DND-41 (cell line): ENCODE results near the gene DNAJA2.
A peak's percentile ranks its signal among the peaks of the same experiment; 100 is the strongest.

Experiments used
- ATAC-seq: fragments of 200-7000 bp; cut with Tn5 transposase; 3 replicates; pipeline ENCODE4 v1.9.1; 2021; ENCODE audit warnings: low read depth; ENCODE audit not compliant: insufficient read depth
- DNase-seq: peaks from one replicate; pipeline ENCODE4 v3.0.0-alpha.2; 2020
- H2AFZ ChIP-seq: 2 replicates; pipeline ENCODE4 v1.6.0; 2012; ENCODE audit warnings: low read depth, low read length
- H3K27ac ChIP-seq: 2 replicates; pipeline ENCODE4 v1.5.1; 2012; ENCODE audit warnings: low read length, inconsistent platforms
- H3K27me3 ChIP-seq: fragments of 200-600 bp; sonication (generic); 2 replicates; pipeline ENCODE4 v1.6.0; 2012; ENCODE audit warnings: low read length, mild to moderate bottlenecking, inconsistent platforms; ENCODE audit not compliant: insufficient read depth, poor library complexity
- H3K36me3 ChIP-seq: 2 replicates; pipeline ENCODE4 v1.5.1; 2012; ENCODE audit warnings: low read length, inconsistent platforms; ENCODE audit not compliant: insufficient read depth
- H3K4me1 ChIP-seq: 2 replicates; pipeline ENCODE4 v1.5.1; 2012; ENCODE audit warnings: mild to moderate bottlenecking, low read length; ENCODE audit not compliant: insufficient read depth
- H3K4me2 ChIP-seq: 2 replicates; pipeline ENCODE4 v1.6.0; 2012; ENCODE audit warnings: mild to moderate bottlenecking, moderate library complexity, low read length, inconsistent platforms; ENCODE audit not compliant: insufficient read depth
- H3K4me3 ChIP-seq, 2 experiments: fragments of 200-600 bp in 1 of 2; shearing (Covaris generic) in 1 of 2; 2 replicates each; pipeline ENCODE4 v1.5.1; 2012 to 2016; ENCODE audit warnings: inconsistent platforms in 2 of 2, low read length in 2 of 2, mild to moderate bottlenecking in 2 of 2, low read depth in 1 of 2, moderate library complexity in 1 of 2
- H3K79me2 ChIP-seq: 2 replicates; pipeline ENCODE4 v1.6.0; 2012; ENCODE audit warnings: low read length, inconsistent platforms; ENCODE audit not compliant: insufficient read depth
- H3K9ac ChIP-seq: 2 replicates; pipeline ENCODE4 v1.6.0; 2012; ENCODE audit warnings: low read depth, mild to moderate bottlenecking, inconsistent platforms, low read length, moderate library complexity
- H3K9me3 ChIP-seq: 2 replicates; pipeline ENCODE4 v1.5.1; 2012; ENCODE audit warnings: low read length, moderate library complexity, mild to moderate bottlenecking, inconsistent platforms; ENCODE audit not compliant: insufficient read depth, severe bottlenecking
- H4K20me1 ChIP-seq: 2 replicates; pipeline ENCODE4 v1.6.0; 2012; ENCODE audit warnings: low read length; ENCODE audit not compliant: insufficient read depth
- EZH2 ChIP-seq: IDR thresholded peaks from 3 replicates; pipeline ENCODE4 v1.6.1; 2012; ENCODE audit warnings: borderline replicate concordance, low read depth, mild to moderate bottlenecking, moderate library complexity, low read length, inconsistent platforms; ENCODE audit not compliant: severe bottlenecking
- TF ChIP-seq, protein P1 (sequence below): IDR thresholded peaks from 2 replicates; pipeline ENCODE4 v1.5.1; 2012; ENCODE audit warnings: borderline replicate concordance, low read length, moderate library complexity, mild to moderate bottlenecking; ENCODE audit not compliant: poor library complexity, severe bottlenecking; ENCODE audit errors: extremely low read depth

The DNAJA2 gene

DNA sequence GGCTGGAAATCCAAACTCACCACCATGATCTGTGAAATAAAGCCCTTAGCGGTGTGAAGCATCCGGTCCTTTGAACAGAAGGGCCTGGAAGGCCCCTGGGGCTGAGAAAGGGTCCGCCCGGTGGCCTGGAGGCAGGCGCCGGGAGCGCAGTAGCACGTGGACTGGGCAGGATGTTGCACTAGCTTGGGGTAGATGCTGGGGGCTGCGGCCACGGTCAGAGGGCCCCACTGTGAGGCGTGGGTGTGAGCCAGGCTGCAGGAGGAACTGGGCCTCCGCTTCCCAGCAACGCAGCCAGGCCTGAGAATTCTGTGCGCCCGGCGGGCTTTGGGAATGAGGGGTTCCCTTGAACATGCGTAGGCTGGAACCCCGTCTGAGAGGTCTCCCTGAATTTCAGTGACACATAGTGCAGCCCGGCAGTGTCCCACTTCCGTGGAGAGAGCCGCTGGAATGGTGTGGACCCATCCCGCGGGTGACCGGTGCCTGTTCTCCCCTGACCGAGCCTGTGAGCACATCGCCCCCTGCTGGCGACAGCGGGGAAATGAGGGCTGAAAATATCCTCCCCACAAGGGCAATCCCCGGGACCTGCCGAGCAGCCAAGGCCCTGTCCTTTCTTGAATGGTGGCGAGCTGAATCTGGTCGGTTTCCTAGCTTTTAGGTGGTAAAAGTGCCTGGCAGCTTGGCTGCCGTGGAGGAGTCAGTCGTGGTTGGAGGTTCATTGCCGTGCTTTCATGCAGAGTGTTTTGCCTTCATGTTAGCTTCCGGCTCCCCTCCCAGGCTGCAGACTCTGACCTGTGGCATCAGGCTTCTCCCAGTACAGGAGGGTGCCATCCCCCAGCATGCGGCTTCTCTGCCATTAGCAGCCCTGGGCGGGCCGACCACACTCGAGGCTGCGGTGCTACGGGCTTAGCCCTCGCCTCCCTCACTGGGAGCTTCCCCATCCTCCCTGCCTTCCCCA is 43.8 kb downstream of the DNAJA2 start:
- Histone ChIP-seq H3K4me3 (no peak overlapping the region), H4K20me1 (no peaks in the 10 kb centered on the region), H3K27ac (no peak overlapping the region), H3K36me3 (no peaks in the 10 kb centered on the region), H3K27me3 (no peaks in the 10 kb centered on the region), H3K9me3 (no peaks in the 10 kb centered on the region), H3K79me2 (no peaks in the 10 kb centered on the region), H3K4me1 (0 out of 2 replicates have a peak, but pooled peaks cover 6% of the 10 kb centered on the region), H2AFZ (peak overlapping the region; percentile 51; the same call in 1 of the 2 replicates), H3K4me2 (peak overlapping the region; percentile 24; the same call in 1 of the 2 replicates), H3K9ac (no peak overlapping the region)
- DNase-seq (peak; percentile 64), ATAC-seq (peak; percentile 92)
- TF ChIP-seq EZH2 = no peak
- TF ChIP-seq, protein P1, sequence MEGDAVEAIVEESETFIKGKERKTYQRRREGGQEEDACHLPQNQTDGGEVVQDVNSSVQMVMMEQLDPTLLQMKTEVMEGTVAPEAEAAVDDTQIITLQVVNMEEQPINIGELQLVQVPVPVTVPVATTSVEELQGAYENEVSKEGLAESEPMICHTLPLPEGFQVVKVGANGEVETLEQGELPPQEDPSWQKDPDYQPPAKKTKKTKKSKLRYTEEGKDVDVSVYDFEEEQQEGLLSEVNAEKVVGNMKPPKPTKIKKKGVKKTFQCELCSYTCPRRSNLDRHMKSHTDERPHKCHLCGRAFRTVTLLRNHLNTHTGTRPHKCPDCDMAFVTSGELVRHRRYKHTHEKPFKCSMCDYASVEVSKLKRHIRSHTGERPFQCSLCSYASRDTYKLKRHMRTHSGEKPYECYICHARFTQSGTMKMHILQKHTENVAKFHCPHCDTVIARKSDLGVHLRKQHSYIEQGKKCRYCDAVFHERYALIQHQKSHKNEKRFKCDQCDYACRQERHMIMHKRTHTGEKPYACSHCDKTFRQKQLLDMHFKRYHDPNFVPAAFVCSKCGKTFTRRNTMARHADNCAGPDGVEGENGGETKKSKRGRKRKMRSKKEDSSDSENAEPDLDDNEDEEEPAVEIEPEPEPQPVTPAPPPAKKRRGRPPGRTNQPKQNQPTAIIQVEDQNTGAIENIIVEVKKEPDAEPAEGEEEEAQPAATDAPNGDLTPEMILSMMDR = peak; percentile 85

DNA sequence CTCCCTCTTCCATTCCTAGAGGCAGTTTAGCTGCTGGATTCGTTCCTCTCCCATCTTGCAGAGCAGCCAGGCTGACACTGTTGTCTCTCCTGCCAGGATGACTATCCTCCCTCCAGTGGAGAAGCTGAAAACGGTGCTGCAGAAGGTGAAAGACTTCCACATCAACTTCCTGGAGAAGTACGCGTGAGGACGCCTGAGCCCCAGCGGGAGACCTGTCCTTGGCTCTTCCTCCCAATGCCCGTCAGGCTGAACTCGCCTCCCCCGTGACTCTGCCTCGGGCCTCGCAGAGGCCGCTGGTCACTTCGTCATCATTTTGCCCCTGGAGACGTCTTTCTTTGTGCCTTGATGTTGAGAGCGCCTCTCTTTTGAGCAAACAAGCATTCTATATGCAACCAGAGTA is 44.7 kb downstream of the DNAJA2 start:
- Histone ChIP-seq H4K20me1 (no peaks in the 10 kb centered on the region), H3K4me3 (no peak overlapping the region), H3K79me2 (no peaks in the 10 kb centered on the region), H3K27me3 (no peaks in the 10 kb centered on the region), H2AFZ (no peak overlapping the region), H3K36me3 (no peaks in the 10 kb centered on the region), H3K9me3 (no peaks in the 10 kb centered on the region), H3K4me1 (0 out of 2 replicates have a peak, but pooled peaks cover 6% of the 10 kb centered on the region), H3K4me2 (no peak overlapping the region), H3K27ac (no peak overlapping the region), H3K9ac (no peak overlapping the region)
- DNase-seq (no peak), ATAC-seq (no peak)
- TF ChIP-seq, protein P1 = no peak
- no peak for TF ChIP-seq EZH2

DNA sequence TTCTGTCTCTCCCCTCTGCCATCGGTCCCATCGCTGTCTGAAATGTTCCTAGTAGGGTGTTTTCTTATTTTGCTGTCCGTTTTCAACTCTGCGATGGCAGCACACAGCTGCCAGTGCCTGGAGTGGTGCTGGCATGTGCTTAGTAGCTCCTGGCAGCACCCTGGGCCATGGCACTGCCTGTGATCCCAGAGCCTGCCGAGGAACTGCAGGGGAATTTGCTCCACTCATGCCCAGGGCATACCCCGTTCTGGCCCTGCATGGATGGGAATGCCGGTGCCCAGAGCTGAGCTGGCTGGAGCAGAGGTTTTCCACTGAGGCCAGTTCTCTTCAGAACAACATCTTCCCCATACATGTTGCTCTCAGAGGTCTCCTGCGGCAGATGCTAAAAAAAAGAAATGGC is 46.2 kb downstream of the DNAJA2 start:
- no peaks in the 10 kb centered on the region for H3K27me3 ChIP-seq
- H3K27ac ChIP-seq = no peak overlapping the region
- H3K9ac ChIP-seq = no peak overlapping the region
- no peaks in the 10 kb centered on the region for H3K9me3 ChIP-seq
- H4K20me1 ChIP-seq = no peaks in the 10 kb centered on the region
- H3K79me2 ChIP-seq = no peaks in the 10 kb centered on the region
- no peak overlapping the region for H3K4me3 ChIP-seq
- ATAC-seq = no peak
- H3K4me1 ChIP-seq = 0 out of 2 replicates have a peak, but pooled peaks cover 6% of the 10 kb centered on the region
- H2AFZ ChIP-seq = no peak overlapping the region
- TF ChIP-seq, protein P1 = no peak
- TF ChIP-seq EZH2 = no peak
- no peak overlapping the region for H3K4me2 ChIP-seq
- DNase-seq = no peak
- no peaks in the 10 kb centered on the region for H3K36me3 ChIP-seq
